HEK293 (cell line): Measurements from ENCODE around the gene GMPPA.

Experiments used
- CTCF ChIP-seq: fragments of 450-650 bp; formaldehyde crosslinking; IDR thresholded peaks from 2 replicates; pipeline ENCODE4 v1.5.1; 2016; ENCODE audit warnings: missing biosample characterization, missing genetic modification characterization
- OVOL3 ChIP-seq: fragments of 450-650 bp; formaldehyde crosslinking; IDR thresholded peaks from 2 replicates; pipeline ENCODE4 v1.5.1; 2016; ENCODE audit warnings: missing biosample characterization, missing genetic modification characterization
- PBX3 ChIP-seq: sonication (generic); formaldehyde crosslinking; IDR thresholded peaks from 2 replicates; pipeline ENCODE4 v1.8.1; 2022; ENCODE audit warnings: mild to moderate bottlenecking, moderate library complexity, missing genetic modification reagents
- REPIN1 ChIP-seq: fragments of 450-650 bp; formaldehyde crosslinking; IDR thresholded peaks from 2 replicates; pipeline ENCODE4 v1.5.1; 2017; ENCODE audit warnings: missing biosample characterization, missing genetic modification characterization, low read depth
- ZBTB20 ChIP-seq: fragments of 450-650 bp; formaldehyde crosslinking; IDR thresholded peaks from 2 replicates; pipeline ENCODE4 v1.5.1; 2016; ENCODE audit warnings: missing biosample characterization, missing genetic modification characterization
- ZBTB21 ChIP-seq: fragments of 450-650 bp; formaldehyde crosslinking; IDR thresholded peaks from 2 replicates; pipeline ENCODE4 v1.5.1; 2017; ENCODE audit warnings: missing biosample characterization, missing genetic modification characterization
- ZNF121 ChIP-seq: fragments of 450-650 bp; formaldehyde crosslinking; IDR thresholded peaks from 2 replicates; pipeline ENCODE4 v1.5.1; 2016; ENCODE audit warnings: missing biosample characterization, missing genetic modification characterization
- ZNF133 ChIP-seq: fragments of 450-650 bp; formaldehyde crosslinking; IDR thresholded peaks from 2 replicates; pipeline ENCODE4 v1.5.1; 2016; ENCODE audit warnings: missing biosample characterization, missing genetic modification characterization
- ZNF138 ChIP-seq: fragments of 450-650 bp; formaldehyde crosslinking; IDR thresholded peaks from 2 replicates; pipeline ENCODE4 v1.5.1; 2016; ENCODE audit warnings: missing biosample characterization, missing genetic modification characterization, borderline replicate concordance
- ZNF155 ChIP-seq: fragments of 450-650 bp; formaldehyde crosslinking; IDR thresholded peaks from 2 replicates; pipeline ENCODE4 v1.5.1; 2016; ENCODE audit warnings: missing biosample characterization, missing genetic modification characterization
- ZNF335 ChIP-seq: fragments of 450-650 bp; formaldehyde crosslinking; conservative IDR thresholded peaks from 2 replicates; pipeline ENCODE4 v1.5.1; 2016; ENCODE audit warnings: missing biosample characterization, missing genetic modification characterization
- ZNF423 ChIP-seq: fragments of 450-650 bp; formaldehyde crosslinking; IDR thresholded peaks from 2 replicates; pipeline ENCODE4 v1.5.1; 2016; ENCODE audit warnings: missing biosample characterization, missing genetic modification characterization
- ZNF785 ChIP-seq: fragments of 450-650 bp; formaldehyde crosslinking; IDR thresholded peaks from 2 replicates; pipeline ENCODE4 v1.5.1; 2016; ENCODE audit warnings: missing biosample characterization, missing genetic modification characterization

GRCh38 chr2:219553463-219553963, 54.8 kb downstream of the GMPPA start:
- TF ChIP-seq ZBTB21 (tag by site-specific recombination) (no peak), ZNF335 (tag by site-specific recombination) (no peak), OVOL3 (tag by site-specific recombination) (no peak), CTCF (tag by site-specific recombination) (no peak), REPIN1 (tag by site-specific recombination) (no peak), ZNF121 (tag by site-specific recombination) (no peak), ZNF423 (no peak), ZNF133 (no peak), ZBTB20 (no peak), ZNF785 (tag by site-specific recombination) (no peak), PBX3 (no peak), ZNF138 (no peak), ZNF155 (tag by site-specific recombination) (no peak)
